MCF 10A (cell line): ENCODE data around the gene CRY1. TPM values are rescaled to one million over a fixed set of nuclear protein-coding genes. Genes with fewer than 3 reads are reported as not detected.

Experiments used
- BruUV-seq: library from RNA; stranded (reverse); fragments of 400-500 nt; replicated peaks from 2 replicates; lab custom pipeline; 2021; lab: Mats Ljungman, UMichigan
- CTCF ChIA-PET: fragments of 300-600 bp; sonication (Branson Sonifier 250); formaldehyde crosslinking; extraction: SDS; loops from one replicate; lab custom pipeline; 2021; ENCODE audit warnings: antibody characterized with exemption, inconsistent platforms; lab: Yijun Ruan, JAX
- POLR2A ChIA-PET: fragments of 300-600, 350-650 bp; sonication (Branson Sonifier 250); formaldehyde crosslinking; extraction: SDS; loops from one replicate; lab custom pipeline; 2020; ENCODE audit warnings: antibody characterized with exemption, inconsistent platforms; lab: Yijun Ruan, JAX
- DNase-seq: peaks from one replicate; pipeline ENCODE4 v3.0.0-alpha.2; 2018; ENCODE audit not compliant: unreplicated experiment
- H3K27ac Mint-ChIP-seq: one replicate; pipeline ENCODE4 v1.8.0; 2022; ENCODE audit warnings: mild to moderate bottlenecking, low read depth, mixed read lengths; ENCODE audit not compliant: unreplicated experiment
- H3K27me3 Mint-ChIP-seq: one replicate; pipeline ENCODE4 v1.8.0; 2022; ENCODE audit warnings: mixed read lengths; ENCODE audit not compliant: insufficient read depth, unreplicated experiment
- H3K36me3 Mint-ChIP-seq: one replicate; pipeline ENCODE4 v1.8.0; 2022; ENCODE audit warnings: mild to moderate bottlenecking, moderate library complexity, mixed read lengths; ENCODE audit not compliant: insufficient read depth, unreplicated experiment
- H3K4me1 Mint-ChIP-seq: one replicate; pipeline ENCODE4 v1.8.0; 2022; ENCODE audit warnings: mixed read lengths; ENCODE audit not compliant: insufficient read depth, unreplicated experiment
- H3K4me3 Mint-ChIP-seq: one replicate; pipeline ENCODE4 v1.8.0; 2022; ENCODE audit warnings: mild to moderate bottlenecking, moderate library complexity, mixed read lengths; ENCODE audit not compliant: unreplicated experiment
- H3K9me3 Mint-ChIP-seq: one replicate; pipeline ENCODE4 v1.8.0; 2022; ENCODE audit warnings: mixed read lengths; ENCODE audit not compliant: unreplicated experiment
- CTCF ChIP-seq: fragments of 200-600 bp; IDR thresholded peaks from one replicate; pipeline ENCODE4 v1.8.0; 2022; ENCODE audit warnings: antibody characterized with exemption, mild to moderate bottlenecking; ENCODE audit not compliant: unreplicated experiment
- intact Hi-C: fragments of 100-400 bp; cut with micrococcal nuclease; formaldehyde crosslinking; loops from 2 replicates; pipeline ENCODE4 v1.14.1; 2022
- total RNA-seq: library from RNA; stranded (reverse); gene quantifications from 2 replicates; pipeline ENCODE4 v1.2.3, GENCODE V29; 2022

The CRY1 gene
- total RNA-seq, 1 experiment from 2014 or later = 11.6 TPM

- intact Hi-C loops = loop anchor here (1.0 to 10.0 kb wide), 7 partner anchors 11 to 848 kb away; partner anchors contain the start of genes CKAP4, MTERF2 and RIC8B
- TF ChIP-seq CTCF = no peak
- Mint-ChIP-seq H3K4me3 (no peak overlapping the region), H3K27me3 (peaks cover 6% of the 10 kb centered on the region), H3K27ac (no peak overlapping the region), H3K4me1 (no peaks in the 10 kb centered on the region), H3K9me3 (no peaks in the 10 kb centered on the region), H3K36me3 (no peaks in the 10 kb centered on the region)
- POLR2A ChIA-PET = interaction anchor here (0.9 to 2.4 kb wide), 7 partner anchors 12 to 137 kb away, joined by 3 to 16 read pairs (median 4); partner anchors contain the start of gene TMEM263
- BruUV-seq = TSS peak; percentile 96
- CTCF ChIA-PET = interaction anchor here (0.6 to 4.9 kb wide), 7 partner anchors 10 to 167 kb away, joined by 3 to 38 read pairs (median 5); no protein-coding TSS in a partner anchor
- peak; percentile 51 for DNase-seq
Measured at GRCh38 chr12:107092669-107093416, 506 bp downstream of the CRY1 start.

- Mint-ChIP-seq H3K9me3 (no peaks in the 10 kb centered on the region), H3K4me1 (no peaks in the 10 kb centered on the region), H3K27ac (no peak overlapping the region), H3K4me3 (no peak overlapping the region), H3K36me3 (no peaks in the 10 kb centered on the region), H3K27me3 (no peaks in the 10 kb centered on the region)
- ChIA-PET POLR2A (interaction anchor here (0.9 to 2.4 kb wide), 5 partner anchors 14 to 137 kb away, joined by 3 to 16 read pairs (median 4); partner anchors contain the start of gene TMEM263), CTCF (interaction anchor here (0.6 to 4.9 kb wide), 12 partner anchors 11 to 526 kb away, joined by 3 to 38 read pairs (median 4); no protein-coding TSS in a partner anchor)
- TF ChIP-seq CTCF = peak; percentile 61
- DNase-seq = peak; percentile 91
- BruUV-seq = TSS peak; percentile 53
- intact Hi-C loops = loop anchor here (1.0 to 10.0 kb wide), 6 partner anchors 12 to 847 kb away; partner anchors contain the start of genes CKAP4 and RIC8B
Measured at GRCh38 chr12:107091989-107092641, 1.2 kb downstream of the CRY1 start.

- Mint-ChIP-seq H3K27me3 (no peaks in the 10 kb centered on the region), H3K9me3 (no peaks in the 10 kb centered on the region), H3K36me3 (no peaks in the 10 kb centered on the region), H3K27ac (no peak overlapping the region), H3K4me1 (no peaks in the 10 kb centered on the region), H3K4me3 (no peak overlapping the region)
- no TSS peak for BruUV-seq
- intact Hi-C loops = loop anchor here (10.0 kb wide), 3 partner anchors 317 to 847 kb away; partner anchors contain the start of genes CKAP4 and RIC8B
- no peak for TF ChIP-seq CTCF
- DNase-seq = peak; percentile 45
- POLR2A ChIA-PET = interaction anchor here (1.0 to 1.9 kb wide), 3 partner anchors 14 to 33 kb away, joined by 3 to 6 read pairs (median 4); no protein-coding TSS in a partner anchor
- CTCF ChIA-PET = interaction anchor here (0.5 to 4.9 kb wide), 11 partner anchors 11 to 1475 kb away, joined by 3 to 38 read pairs (median 3); no protein-coding TSS in a partner anchor
Measured at GRCh38 chr12:107091381-107091780, 2.0 kb downstream of the CRY1 start.
